HG02642 (cell line): ENCODE measurements around the gene HES4.
A peak's percentile ranks its signal among the peaks of the same experiment; 100 is the strongest.

Source experiments
- ATAC-seq: cut with Tn5 transposase; IDR thresholded peaks from one replicate; pipeline ENCODE4 v1.9.1; 2021; ENCODE audit warnings: mild to moderate bottlenecking; ENCODE audit not compliant: unreplicated experiment, poor library complexity

Gene HES4

DNA sequence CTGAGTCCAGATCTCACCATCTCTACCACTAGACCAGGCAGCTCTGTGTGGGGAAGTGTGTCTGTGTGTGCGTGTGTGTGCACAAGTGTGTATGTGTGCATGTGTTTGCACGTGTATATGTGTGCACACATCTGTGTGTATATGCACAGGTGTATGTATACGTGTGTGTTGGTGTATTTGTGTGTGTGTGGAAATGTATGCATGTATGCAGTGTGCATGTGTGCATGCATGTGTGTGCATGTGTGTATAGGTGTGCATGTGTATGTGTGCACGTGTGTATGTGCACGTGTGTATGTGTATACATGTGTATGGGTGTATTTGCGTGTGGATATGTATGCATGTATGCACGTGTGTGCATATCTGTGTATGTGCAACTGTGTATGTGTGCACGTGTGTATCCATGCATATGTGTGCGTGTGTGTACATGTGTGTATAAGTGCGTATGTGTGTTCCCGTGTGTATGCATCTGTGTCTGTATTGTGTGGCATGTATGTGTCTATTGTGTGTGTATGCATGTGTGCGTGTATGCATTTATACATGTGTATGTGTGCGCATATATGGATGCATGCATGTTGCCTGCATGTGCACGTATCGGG is 30.5 kb downstream of the HES4 start:
- no peak for ATAC-seq

DNA sequence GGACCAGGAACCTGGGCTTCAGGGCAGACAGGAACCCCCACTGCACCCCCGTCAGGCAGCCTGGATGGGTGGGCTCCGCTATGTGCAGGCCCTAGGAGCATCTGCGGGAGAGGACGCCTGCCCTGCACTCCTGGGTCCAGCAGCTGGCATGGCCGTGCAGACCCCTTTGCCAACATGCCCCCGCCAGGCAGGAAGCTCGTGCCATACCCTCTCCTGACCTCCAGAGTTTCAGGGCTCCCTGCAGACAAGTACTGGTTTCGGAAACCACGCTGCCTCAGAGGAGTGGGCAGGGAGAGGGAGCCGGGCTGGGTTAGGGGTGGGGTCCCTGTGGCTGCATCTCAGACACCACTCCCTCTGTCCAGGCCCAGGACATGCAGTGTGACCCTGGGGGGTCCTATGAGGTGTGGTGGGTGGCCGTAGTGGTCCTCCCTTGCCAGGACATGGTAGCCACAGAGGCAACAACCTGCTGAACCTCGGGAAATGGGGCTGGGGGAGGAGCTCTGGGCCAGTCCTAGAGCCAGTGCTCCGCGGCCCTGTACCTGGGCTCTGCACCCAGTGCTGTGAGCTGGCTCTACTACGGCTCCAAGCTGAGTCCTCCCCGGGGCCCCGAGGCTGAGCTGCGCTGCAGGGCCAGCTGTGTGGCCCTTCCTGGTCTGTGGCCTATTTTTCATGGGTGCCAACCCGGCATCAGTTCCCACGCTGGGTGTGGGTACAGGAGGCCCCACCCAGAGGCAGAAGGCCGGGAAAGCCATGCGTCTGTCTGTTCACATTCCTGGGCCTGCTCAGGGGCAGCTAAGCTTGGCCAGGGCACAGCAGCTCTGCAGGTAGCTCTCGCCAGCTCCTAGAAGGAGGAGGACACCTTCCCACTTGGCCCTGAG is 32.2 kb downstream of the HES4 start:
- ATAC-seq = no peak

DNA sequence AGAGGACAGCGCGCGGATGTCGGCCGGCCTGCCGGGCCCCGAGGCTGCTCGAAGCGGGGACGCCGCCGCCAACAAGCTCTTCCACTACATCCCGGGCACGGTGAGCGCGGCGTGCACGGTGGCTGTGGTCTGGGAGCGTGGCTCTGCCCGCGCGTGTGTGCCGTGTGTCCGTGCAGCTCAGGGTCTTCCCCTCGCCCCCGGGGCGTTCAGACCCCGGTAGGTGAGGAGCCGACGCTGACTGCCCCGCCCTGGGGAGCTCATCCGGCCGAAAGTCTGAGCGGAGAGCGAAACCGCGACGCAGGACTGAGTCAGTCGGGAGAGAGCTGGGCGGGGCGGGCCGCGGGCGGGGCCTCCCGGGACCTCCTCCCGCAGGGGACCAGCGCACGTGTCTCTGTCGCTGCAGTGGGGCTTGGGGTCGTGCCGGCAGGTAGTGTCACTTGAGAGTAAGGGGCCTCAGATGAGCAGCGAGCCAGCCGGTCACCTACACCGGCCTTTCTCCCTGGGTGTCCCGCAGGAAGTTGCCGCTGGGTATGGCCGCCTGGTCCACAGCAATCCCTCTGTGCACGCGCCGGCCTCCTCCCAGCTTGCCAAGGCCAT is 33.1 kb downstream of the HES4 start:
- peak; percentile 56 for ATAC-seq

DNA sequence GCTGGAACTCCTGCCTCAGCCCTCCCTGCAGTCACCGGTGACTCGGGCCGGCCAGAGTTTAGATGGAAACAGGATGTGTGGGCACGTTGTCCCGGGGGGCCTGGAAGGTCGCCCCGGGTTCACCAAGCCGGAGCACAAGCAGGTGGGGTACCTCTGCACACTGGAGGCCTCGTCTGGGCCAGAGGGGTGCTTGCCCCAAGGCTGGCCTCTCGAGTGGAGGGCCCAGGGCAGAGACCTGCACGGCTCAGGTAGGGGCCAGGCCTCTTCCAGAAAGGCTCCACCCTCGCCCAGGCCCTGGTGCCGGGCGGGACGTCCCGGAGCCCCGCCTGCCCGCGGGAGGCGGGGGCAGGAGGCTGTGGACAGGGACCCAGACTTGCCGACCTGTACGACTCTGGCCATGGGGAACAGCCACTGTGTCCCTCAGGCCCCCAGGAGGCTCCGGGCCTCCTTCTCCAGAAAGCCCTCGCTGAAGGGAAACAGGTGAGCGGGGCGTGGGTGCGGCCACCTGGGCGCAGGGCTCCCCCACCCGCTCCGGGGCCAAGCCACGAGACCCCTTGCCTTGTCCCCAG is 33.7 kb downstream of the HES4 start, which contains the start of gene PLEKHN1:
PLEKHN1 (plus strand) TSS at position 348 of the 569 bp plus-strand sequence; CDS start at position 398, 50 bp downstream.
- ATAC-seq = peak; percentile 21

DNA sequence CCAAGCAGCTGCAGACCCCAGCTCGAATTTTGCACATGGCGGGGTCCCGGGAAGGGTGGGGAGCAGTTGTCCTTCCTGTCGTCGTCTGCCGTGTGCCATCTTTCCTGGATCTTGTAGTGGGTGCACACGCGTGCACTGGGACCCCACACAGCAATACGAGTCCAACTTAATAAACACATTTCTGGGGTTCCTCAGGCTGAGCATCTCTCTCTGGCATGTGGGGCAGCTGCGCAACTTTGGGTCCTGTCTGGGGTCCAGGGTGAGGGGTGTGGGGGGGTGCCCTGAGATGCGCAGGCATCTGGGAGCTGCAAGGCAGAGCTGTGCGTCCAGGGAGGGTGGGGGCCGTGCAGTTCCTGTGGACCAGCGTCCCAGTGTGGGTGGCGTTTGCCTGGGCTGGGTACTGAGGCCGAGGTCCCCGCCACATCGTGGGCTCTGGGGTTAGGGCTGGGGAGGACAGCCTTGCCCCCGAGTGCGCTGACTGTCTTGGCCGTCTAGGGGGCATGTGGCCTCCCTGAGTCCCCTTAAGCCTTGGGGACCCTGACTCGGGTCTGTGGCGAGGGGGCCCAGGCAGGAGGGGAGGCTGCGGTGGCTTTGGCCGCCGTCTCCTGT is 34.3 kb downstream of the HES4 start:
- ATAC-seq = no peak

DNA sequence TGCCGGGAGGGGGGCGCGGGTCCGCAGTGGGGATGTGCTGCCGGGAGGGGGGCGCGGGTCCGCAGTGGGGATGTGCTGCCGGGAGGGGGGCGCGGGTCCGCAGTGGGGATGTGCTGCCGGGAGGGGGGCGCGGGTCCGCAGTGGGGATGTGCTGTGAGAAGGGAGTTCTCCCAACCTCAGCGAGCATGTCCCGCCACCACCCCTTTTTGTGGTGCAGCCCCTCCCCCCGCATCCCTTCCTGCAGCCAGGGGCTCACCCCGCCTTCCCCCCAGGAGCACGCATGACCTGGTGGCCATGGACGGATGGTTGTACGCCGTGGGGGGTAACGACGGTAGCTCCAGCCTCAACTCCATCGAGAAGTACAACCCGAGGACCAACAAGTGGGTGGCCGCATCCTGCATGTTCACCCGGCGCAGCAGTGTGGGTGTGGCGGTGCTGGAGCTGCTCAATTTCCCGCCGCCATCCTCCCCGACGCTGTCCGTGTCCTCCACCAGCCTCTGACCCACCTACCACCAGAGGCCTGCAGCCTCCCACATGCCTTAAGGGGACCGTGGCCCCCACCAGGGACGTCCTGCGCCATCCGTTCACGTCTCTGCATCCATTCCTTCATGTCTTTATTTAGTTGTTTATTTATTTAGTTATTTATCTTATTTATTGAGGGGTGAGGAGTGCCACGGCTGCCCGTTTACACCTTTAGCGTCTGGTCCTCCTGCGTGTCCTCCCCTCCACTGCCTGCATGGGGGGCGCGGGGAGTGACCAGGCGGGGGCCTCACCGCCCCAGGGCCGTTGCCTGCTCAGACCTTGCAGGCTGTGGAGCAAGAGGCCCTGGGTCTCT is 35.0 kb downstream of the HES4 start:
- ATAC-seq = no peak

DNA sequence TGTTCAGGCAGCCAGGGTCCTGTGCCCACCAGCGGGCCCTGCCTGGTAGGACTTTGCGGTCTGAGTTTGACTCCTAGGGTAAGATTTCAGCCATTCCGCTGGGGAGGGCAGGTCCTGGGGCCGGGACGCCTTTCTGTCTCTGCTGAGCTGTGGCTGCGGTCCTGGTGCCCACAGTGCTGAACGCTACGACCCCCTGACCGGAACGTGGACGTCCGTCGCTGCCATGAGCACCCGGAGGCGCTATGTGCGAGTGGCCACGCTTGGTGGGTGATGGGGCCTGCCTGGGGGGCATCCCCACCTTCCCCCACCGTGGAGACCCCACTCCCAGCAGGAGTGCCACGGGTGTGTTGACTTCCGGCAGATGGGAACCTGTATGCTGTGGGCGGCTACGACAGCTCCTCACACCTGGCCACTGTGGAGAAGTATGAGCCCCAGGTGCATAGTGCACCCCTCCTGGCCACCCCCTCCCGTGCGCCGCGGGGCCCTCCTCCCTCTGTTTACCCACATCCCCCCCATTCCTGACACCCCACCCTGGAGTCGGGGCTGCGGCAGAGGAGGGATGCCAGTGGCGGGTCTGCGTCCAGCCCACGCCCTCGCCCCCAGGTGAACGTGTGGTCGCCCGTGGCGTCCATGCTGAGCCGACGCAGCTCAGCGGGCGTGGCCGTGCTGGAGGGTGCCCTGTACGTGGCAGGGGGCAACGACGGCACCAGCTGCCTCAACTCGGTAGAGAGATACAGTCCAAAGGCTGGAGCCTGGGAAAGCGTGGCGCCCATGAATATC is 36.0 kb downstream of the HES4 start:
- no peak for ATAC-seq

DNA sequence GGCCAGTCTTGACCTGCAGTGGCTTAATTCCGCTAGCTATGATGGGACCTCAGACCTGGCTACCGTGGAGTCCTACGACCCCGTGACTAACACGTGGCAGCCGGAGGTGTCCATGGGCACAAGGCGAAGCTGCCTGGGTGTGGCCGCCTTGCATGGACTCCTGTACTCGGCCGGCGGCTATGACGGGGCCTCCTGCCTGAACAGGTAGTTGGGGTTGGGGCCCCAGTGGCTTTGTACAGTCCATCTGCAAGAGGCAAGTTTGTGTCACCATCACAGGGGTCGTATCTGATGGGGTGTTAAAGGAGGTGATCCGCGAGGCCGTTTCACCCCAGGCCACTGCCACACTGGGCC is 36.6 kb downstream of the HES4 start:
- ATAC-seq = no peak

DNA sequence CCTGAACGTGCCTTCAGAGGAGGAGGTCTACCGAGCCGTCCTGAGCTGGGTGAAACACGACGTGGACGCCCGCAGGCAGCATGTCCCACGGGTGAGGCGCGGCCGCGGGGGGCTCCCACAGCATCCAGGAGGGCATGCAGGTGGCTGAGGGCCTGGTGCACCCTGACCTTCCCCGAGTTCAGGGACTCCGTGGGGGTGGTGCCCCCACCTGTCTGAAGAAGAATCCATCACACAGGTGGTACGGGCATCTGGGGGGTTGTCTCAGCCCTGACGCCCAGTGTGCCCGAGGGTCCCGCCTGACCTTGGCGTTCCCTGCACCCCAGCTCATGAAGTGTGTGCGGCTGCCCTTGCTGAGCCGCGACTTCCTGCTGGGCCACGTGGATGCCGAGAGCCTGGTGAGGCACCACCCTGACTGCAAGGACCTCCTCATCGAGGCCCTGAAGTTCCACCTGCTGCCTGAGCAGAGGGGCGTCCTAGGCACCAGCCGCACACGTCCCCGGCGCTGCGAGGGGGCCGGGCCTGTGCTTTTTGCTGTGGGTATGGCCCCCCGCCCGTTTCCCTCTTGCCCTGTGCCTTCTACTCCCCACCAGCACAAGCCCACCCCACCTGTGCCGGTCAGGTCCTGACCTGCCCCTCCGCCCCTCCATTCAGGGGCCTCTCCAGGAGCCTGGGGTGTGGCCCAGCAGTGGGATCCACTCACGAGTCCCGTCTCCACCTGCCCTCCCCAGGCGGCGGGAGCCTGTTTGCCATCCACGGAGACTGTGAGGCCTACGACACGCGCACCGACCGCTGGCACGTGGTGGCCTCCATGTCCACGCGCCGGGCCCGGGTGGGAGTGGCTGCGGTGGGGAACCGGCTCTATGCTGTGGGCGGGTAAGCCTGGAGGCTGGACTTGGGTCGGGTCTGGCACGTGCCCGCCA is 37.3 kb downstream of the HES4 start:
- no peak for ATAC-seq

DNA sequence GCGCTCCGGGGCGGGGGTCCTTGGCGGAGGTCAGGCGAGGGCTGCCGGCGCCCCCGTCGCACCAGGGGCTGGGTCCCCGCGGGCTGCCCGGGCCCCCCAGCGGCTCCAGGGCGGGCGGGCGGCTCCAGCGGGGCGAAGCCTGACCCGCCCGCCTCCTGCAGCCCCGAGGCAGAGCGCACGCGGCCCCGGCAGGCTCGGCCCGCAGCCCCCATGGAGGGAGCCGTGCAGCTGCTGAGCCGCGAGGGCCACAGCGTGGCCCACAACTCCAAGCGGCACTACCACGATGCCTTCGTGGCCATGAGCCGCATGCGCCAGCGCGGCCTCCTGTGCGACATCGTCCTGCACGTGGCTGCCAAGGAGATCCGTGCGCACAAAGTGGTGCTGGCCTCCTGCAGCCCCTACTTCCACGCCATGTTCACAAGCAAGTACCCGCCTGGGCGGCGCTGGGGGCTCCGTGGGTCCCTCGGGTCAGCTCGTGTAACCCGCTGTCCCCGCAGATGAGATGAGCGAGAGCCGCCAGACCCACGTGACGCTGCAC is 38.7 kb downstream of the HES4 start:
- ATAC-seq = no peak

DNA sequence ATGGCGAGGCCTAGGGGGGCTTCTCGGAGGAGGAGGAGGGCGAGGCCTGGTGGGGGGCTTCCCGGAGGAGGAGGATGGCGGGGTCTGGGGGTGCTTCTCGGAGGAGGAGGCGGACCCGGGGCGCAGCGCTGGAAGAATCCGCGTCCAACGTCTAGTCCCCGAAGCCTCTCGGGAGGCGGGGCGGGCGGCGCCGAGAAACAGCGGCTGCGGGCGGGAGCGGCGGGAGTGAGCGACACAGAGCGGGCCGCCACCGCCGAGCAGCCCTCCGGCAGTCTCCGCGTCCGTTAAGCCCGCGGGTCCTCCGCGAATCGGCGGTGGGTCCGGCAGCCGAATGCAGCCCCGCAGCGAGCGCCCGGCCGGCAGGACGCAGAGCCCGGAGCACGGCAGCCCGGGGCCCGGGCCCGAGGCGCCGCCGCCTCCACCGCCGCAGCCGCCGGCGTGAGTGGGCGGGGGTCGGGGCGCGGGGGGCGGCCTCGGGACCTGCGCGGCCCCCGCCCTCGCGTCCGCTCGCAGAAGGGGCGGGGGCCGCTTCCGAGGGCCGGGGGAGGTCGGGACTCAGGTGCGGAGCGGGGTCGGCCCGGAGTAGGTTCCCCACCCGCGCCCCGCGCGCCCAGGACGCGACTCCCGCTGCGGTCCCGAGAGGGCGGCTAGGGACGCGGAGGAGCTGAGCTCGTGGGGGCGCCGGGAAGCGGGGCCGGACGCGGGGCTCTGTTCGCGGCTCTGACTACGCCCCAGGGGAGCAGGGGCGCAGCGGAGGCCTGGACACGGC is 39.4 kb downstream of the HES4 start, which contains the start of gene KLHL17:
KLHL17 (plus strand) TSS at position 222 of the 769 bp plus-strand sequence; CDS start at position 332, 110 bp downstream.
- ATAC-seq = peak; percentile 43

DNA sequence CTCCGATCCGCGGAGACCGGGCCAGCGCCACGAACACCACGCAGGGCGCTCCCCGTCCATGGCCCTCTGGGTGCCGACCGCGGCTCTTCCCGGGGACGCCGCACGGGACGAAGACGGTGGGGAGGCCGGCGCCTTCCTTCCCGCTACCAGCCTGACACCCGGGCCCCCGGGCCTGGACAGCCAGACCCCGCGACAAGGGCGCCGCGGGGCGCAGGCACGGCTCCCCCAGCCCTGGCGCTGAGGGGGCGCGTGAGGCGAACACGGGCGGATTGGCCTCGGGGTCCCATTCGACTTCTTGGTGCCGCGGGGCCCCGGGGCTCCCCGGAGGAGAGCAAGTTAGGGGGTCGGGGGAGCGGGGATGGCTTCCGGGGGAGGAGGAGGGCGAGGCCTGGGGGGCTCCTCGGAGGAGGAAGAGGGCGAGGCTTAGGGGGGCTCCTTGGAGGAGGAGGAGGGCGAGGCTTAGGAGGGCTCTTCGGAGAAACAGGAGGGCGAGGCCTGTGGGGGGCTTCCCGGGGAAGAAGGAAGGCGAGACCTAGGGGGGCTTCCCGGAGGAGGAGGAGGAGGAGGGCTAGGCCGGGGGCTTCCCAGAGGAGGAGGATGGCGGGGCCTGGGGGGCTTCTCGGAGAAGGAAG is 40.0 kb downstream of the HES4 start:
- no peak for ATAC-seq

DNA sequence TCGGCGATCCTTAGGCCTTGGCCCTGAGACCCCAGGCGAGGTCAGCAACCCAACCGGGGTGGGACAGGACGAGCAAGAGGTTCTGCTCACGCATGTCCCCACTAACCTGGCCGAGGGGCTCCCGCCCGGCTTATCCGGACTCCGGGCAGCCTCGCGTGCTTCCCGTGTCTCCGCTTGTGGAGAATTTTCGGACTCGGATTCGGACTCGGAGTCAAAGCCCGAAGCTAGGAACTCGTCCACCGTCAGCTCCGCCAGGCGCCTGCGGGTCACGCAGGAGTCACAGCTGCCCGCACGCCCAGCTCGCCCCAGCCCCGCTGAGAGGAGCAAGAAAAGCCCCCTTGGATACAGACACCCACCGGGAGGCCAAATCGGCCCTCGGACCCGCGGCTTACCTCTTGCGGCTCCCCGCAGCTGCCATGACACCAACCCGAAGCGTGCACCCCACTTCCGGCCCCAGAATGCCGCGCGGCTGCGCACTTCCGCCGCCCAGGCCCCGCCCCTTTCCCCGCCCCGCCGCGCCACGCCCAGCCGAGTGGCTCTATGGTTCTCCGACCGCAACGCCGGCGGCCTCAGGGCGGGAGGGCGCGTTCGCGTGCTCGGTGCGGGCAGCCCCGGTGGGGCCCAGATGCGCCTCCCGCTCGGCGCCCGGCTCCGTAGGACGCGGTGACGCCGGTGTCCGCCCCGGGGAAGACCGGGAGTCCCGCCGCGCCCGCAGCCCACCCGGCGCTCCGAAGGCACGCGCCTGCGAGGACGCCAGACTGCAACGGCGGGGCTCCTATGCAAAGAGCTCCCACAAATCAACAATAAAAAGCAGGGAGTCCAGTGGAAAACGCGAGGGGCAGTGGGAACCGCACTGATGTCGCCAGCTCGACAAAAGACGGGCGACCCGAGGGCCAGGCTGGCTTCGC is 40.8 kb downstream of the HES4 start, which contains the start of gene NOC2L:
NOC2L (minus strand) TSS at position 434 of the 908 bp plus-strand sequence; CDS start at position 418, 16 bp downstream.
- peak; percentile 78 for ATAC-seq

DNA sequence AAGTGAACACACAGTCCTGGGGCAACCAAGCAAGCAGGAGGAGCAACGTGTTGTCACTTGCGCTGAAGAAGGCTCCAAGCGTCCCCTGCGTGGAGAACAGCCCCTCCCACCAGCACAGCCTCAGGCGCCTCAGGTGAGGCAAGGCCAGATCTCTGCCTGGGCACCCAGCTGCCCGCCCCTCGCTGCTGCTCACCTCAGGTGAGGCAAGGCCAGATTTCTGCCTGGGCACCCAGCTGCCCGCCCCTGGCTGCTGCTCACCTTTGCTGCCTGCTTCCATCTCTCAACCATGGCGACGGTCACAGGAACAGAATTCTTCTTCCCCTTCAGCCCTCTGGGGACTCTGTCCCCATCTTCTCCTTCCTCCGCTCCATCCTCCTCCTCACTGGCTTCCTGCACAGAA is 43.3 kb downstream of the HES4 start:
- ATAC-seq = no peak

DNA sequence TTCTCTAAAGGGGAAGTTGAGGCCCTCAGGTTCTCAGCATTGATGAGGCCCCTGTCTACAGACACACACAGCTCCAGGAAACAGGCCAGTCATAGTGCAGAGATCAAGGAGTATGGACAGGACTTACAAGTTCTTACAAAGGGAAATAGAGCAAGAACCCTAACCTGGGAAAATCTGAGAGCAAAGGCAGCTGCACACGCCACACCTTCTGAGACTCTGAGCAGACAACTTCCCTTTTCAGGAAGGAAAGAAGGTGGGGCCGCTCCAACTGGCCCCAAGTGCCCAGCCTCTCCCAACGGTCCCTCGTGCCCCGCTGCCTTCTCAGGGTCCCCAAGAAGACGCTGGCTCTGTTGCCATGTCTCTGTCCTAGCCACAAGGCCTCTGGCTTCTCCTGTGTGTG is 44.4 kb downstream of the HES4 start:
- ATAC-seq = no peak
